Psoas muscle (tissue), 8 donors: Measurements from ENCODE around the gene RBBP8. TPM values are rescaled to one million over a fixed set of nuclear protein-coding genes. Genes with fewer than 3 reads are reported as not detected.

ENCODE experiments used
- ATAC-seq, 4 donors: fragments of 200-7000 bp; cut with Tn5 transposase; one replicate each; pipeline ENCODE4 v1.9.1; 2020; ENCODE audit warnings: moderate library complexity in 3 of 4, mild to moderate bottlenecking in 2 of 4
- DNase-seq, 2 donors: peaks; one replicate each; pipeline ENCODE4 v3.0.0-alpha.2; 2020
- H3K27ac ChIP-seq: fragments of 200-600 bp; one replicate; pipeline ENCODE4 v1.8.0; 2022
- H3K27me3 ChIP-seq, 3 donors: fragments of 200-600 bp in 1 of 3; one replicate each; pipeline versions ENCODE4 v1.6.1 to v1.8.0; 2013 to 2022; ENCODE audit warnings: low read length in 2 of 3, mild to moderate bottlenecking in 2 of 3, moderate library complexity in 1 of 3; ENCODE audit not compliant: insufficient read depth in 3 of 3
- H3K36me3 ChIP-seq, 2 donors: fragments of 200-600 bp in 1 of 2; one replicate each; pipeline versions ENCODE4 v1.6.1 to v1.8.0; 2013 to 2022; ENCODE audit warnings: low read depth in 1 of 2, mild to moderate bottlenecking in 1 of 2, moderate library complexity in 1 of 2; ENCODE audit not compliant: insufficient read depth in 1 of 2
- H3K4me1 ChIP-seq: fragments of 200-600 bp; one replicate; pipeline ENCODE4 v1.8.0; 2022
- H3K4me3 ChIP-seq: fragments of 200-600 bp; one replicate; pipeline ENCODE4 v1.8.0; 2022; ENCODE audit warnings: mild to moderate bottlenecking
- H3K9me3 ChIP-seq: fragments of 200-600 bp; one replicate; pipeline ENCODE4 v1.8.0; 2022
- WGBS, 3 donors: extraction: QIAGEN DNeasy Blood & Tissue Kit; methylation state at CpG; one replicate each; pipeline versions ENCODE4 v1.1.6 to v1.1.7; 2013; 5-methylcytosine and 5-hydroxymethylcytosine counted together
- intact Hi-C, 2 donors: fragments of 100-400 bp; cut with DNase I; formaldehyde crosslinking; loops; one replicate each; pipeline versions ENCODE4 v1.11.0 to v1.14.2; 2022
- polyA plus RNA-seq, 3 donors: library from polyadenylated mRNA; stranded (reverse); fragments of 200-250 nt; gene quantifications; one replicate each; pipeline ENCODE4 v1.2.3, GENCODE V29; 2013
- total RNA-seq, 4 donors: library from RNA; stranded (reverse); fragmentation: NEBNext Ultra II Directional in 2 of 4; extraction: Animal tissue kit (Norgen Biotek cat#: 25700) in 2 of 4; gene quantifications; one replicate each; pipeline versions ENCODE4 v1.2.1 to v1.2.4, GENCODE V29; 2021 to 2023
- TF ChIP-seq, protein P1 (sequence below): fragments of 200-600 bp; IDR thresholded peaks from one replicate; pipeline ENCODE4 v1.8.0; 2022; ENCODE audit warnings: antibody characterized with exemption
- donor health status: healthy with polysubstance abuse.
- donor health status: DM: no; HTN: no; CAD: no; lungs with moderate emphysema.
- donor health status: Bipolar disorder and iron deficiency.
- donor health status: healthy.
- donor health status: DM: yes; HTN: yes; CAD: no.
- donor health status: DM: no; HTN: no; CAD: no.
- donor health status: DM: no; HTN: no; CAD: no.
- donor health status: DM: yes; HTN: yes; CAD: no.

Gene RBBP8
- total and polyA plus RNA-seq, 7 donors: 2.0 to 6.6 (median 2.8) TPM

DNA sequence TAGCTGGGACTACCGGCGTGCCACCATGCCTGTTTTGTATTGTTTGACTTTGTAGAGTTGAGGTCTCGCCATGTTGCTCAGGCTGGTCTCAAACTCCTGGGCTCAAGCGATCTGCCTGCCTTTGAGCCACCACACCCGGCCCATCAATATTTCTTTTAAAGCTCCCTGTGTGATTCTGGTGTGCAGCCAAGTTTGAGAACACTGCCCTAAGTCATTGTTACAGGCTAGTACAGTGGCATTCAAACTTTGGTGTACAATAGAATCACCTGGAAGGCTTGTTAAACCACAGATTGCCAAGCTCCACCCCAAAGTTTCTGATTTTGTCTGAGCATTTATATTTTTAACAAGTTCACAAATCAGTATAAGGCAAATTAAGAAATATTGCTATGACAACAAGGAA lies 99.9 kb downstream of the RBBP8 start:
- Histone ChIP-seq H3K27ac (no peak overlapping the region), H3K36me3 (no peaks in the 10 kb centered on the region), H3K4me3 (no peak overlapping the region), H3K27me3 (no peaks in the 10 kb centered on the region), H3K9me3 (no peaks in the 10 kb centered on the region), H3K4me1 (no peaks in the 10 kb centered on the region)
- TF ChIP-seq, protein P1, sequence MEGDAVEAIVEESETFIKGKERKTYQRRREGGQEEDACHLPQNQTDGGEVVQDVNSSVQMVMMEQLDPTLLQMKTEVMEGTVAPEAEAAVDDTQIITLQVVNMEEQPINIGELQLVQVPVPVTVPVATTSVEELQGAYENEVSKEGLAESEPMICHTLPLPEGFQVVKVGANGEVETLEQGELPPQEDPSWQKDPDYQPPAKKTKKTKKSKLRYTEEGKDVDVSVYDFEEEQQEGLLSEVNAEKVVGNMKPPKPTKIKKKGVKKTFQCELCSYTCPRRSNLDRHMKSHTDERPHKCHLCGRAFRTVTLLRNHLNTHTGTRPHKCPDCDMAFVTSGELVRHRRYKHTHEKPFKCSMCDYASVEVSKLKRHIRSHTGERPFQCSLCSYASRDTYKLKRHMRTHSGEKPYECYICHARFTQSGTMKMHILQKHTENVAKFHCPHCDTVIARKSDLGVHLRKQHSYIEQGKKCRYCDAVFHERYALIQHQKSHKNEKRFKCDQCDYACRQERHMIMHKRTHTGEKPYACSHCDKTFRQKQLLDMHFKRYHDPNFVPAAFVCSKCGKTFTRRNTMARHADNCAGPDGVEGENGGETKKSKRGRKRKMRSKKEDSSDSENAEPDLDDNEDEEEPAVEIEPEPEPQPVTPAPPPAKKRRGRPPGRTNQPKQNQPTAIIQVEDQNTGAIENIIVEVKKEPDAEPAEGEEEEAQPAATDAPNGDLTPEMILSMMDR: no peak
- 88 to 90% (median 89%) methylated on average over 5 of the region's 5 CpGs for WGBS, 3 donors
- DNase-seq: no peak
- intact Hi-C loops: no loop called here
- ATAC-seq: no peak

DNA sequence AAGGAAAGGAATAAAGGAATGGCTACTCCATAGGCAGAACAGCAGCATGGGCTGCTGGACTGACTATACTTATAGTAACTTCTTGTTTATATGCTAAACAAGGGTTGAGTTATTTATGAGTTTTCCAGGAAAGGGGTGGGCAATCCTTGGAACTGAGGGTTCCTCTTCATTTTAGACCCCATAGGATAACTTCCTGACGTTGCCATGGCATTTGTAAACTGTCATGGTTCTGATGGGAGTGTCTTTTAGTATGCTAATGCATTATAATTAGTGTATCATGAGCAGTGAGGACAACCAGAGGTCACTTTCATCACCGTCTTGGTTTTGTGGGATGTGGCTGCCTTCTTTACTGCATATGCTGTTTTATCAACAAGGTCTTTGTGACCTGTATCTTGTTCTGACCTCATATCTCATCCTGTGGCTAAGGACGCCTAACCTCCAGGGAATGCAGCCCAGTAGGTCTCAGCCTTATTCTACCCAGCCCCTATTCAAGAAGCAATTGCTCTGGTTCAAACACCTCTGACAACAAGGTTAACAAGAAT lies 103.6 kb downstream of the RBBP8 start:
- no peaks in the 10 kb centered on the region for H3K27me3 ChIP-seq
- H3K27ac ChIP-seq: no peak overlapping the region
- no peaks in the 10 kb centered on the region for H3K36me3 ChIP-seq
- H3K4me3 ChIP-seq: no peak overlapping the region
- TF ChIP-seq, protein P1: no peak
- no peaks in the 10 kb centered on the region for H3K9me3 ChIP-seq
- DNase-seq: no peak
- intact Hi-C loops: no loop called here
- 60 to 71% (median 65%) methylated on average over 3 of the region's 3 CpGs for WGBS, 3 donors
- no peaks in the 10 kb centered on the region for H3K4me1 ChIP-seq
- no peak for ATAC-seq

DNA sequence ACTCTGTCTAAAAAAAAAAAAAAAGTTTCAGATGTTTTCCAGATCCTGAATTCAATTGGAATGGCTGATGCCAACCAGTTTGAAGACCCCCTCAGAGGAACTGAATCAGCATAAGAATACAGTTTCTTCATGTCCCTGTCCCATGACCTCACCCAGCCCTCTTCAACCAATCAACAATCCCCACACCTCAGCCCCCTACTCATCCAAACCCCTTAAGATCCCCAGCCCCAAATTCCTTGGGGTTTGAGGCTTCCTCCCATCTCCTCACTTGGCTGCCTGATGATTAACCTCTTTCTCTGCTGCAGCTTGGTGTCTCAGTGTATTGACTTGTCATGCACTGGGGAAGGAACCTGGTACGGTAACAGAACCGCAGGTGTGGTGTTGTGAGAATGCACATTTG lies 104.5 kb downstream of the RBBP8 start:
- intact Hi-C loops: no loop called here
- Histone ChIP-seq H3K27me3 (no peaks in the 10 kb centered on the region), H3K9me3 (no peaks in the 10 kb centered on the region), H3K4me3 (no peak overlapping the region), H3K4me1 (no peaks in the 10 kb centered on the region), H3K36me3 (no peaks in the 10 kb centered on the region), H3K27ac (no peak overlapping the region)
- ATAC-seq (no peak), DNase-seq (no peak)
- TF ChIP-seq, protein P1: no peak
- WGBS, 3 donors: 93 to 98% (median 97%) methylated on average over 2 of the region's 2 CpGs

DNA sequence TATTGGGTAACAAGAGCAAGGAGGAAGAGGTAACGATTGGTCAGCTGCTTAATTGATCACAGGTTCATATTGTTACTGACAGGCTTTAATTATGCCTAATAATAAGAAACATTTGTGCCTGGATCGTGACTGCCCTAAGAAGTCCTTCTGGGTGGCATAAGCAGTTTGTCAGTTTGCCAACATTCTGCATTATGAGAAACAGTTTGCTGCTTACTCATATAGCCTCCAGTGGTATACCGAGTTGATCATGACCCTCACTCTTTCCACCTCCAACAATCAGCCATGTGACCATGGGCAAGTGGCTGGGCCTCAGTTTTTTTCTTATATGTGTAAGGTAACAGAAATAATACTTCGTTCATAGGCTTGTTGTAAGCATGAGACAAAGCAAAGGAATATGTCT lies 105.6 kb downstream of the RBBP8 start:
- Histone ChIP-seq H3K4me3 (no peak overlapping the region), H3K27ac (no peak overlapping the region), H3K9me3 (no peaks in the 10 kb centered on the region), H3K4me1 (no peaks in the 10 kb centered on the region), H3K36me3 (no peaks in the 10 kb centered on the region), H3K27me3 (peaks cover 0 to 2% (median 0%) of the 10 kb centered on the region in 3 donors)
- ATAC-seq: no peak
- DNase-seq: no peak
- TF ChIP-seq, protein P1: no peak
- 65 to 73% (median 66%) methylated on average over 4 of the region's 4 CpGs for WGBS, 3 donors
- intact Hi-C loops: no loop called here

DNA sequence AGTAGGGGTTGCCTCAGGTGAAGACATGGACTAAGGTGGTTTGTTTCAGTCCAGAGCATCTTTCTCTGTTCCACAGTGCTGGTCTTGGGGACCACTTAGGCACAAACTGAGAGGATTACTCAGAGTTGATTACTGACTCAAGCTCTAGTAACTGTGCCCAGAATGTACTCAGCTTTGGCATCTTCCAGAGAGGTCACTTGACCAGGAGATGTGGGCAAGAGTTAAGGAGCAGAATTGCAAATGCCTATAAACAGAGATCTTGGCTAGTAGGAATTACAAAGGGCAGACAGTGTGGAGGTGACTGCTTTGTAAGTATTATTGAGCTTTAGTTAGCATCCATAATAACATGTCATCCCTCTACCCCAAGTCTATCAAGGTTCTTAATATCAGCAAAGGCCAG lies 109.0 kb downstream of the RBBP8 start:
- H3K4me3 ChIP-seq: no peak overlapping the region
- ATAC-seq (no peak), DNase-seq (no peak)
- intact Hi-C loops: no loop called here
- peaks cover 0 to 2% (median 0%) of the 10 kb centered on the region in 3 donors for H3K27me3 ChIP-seq
- H3K36me3 ChIP-seq: no peaks in the 10 kb centered on the region
- H3K4me1 ChIP-seq: no peaks in the 10 kb centered on the region
- no peak overlapping the region for H3K27ac ChIP-seq
- TF ChIP-seq, protein P1: no peak
- H3K9me3 ChIP-seq: no peaks in the 10 kb centered on the region
